Upper lobe of left lung (tissue), 6 donors: Measurements from ENCODE around the gene RHCE. TPM values are rescaled to one million over a fixed set of nuclear protein-coding genes. Genes with fewer than 3 reads are reported as not detected.
"Not testable (repeated sequence)": the region's sequence is repeated elsewhere in the genome, so short reads cannot be mapped to it uniquely, and the experiment has no call there.

Experiments
- ATAC-seq, 2 donors: fragments of 200-7000 bp; cut with Tn5 transposase; one replicate each; pipeline ENCODE4 v1.9.1; 2022; ENCODE audit warnings: mild to moderate bottlenecking in 2 of 2, moderate library complexity in 2 of 2; ENCODE audit not compliant: low FRiP score in 2 of 2
- DNase-seq, 2 donors: peaks; one replicate each; pipeline ENCODE4 v3.0.0-alpha.2; 2019 to 2020
- H3K27ac ChIP-seq, 4 donors: fragments of 200-600 bp; sonication (generic); one replicate each; pipeline ENCODE4 v1.5.1; 2016 to 2019
- H3K27me3 ChIP-seq, 4 donors: fragments of 200-600 bp; sonication (generic); one replicate each; pipeline ENCODE4 v1.5.1; 2017 to 2019
- H3K36me3 ChIP-seq, 4 donors: fragments of 200-600 bp; sonication (generic); one replicate each; pipeline ENCODE4 v1.5.1; 2016 to 2019
- H3K4me1 ChIP-seq, 4 donors: fragments of 200-600 bp; sonication (generic); one replicate each; pipeline ENCODE4 v1.5.1; 2018 to 2019
- H3K4me3 ChIP-seq, 4 donors: fragments of 200-600 bp; sonication (generic); one replicate each; pipeline ENCODE4 v1.5.1; 2017 to 2019; ENCODE audit warnings: mild to moderate bottlenecking in 2 of 4, moderate library complexity in 1 of 4
- H3K9me3 ChIP-seq, 4 donors: fragments of 200-600 bp; sonication (generic); one replicate each; pipeline ENCODE4 v1.5.1; 2018 to 2019
- EP300 ChIP-seq, 4 donors: sonication (generic); formaldehyde crosslinking; IDR thresholded peaks; one replicate each; pipeline ENCODE4 v1.5.1; 2017; ENCODE audit warnings: antibody characterized with exemption in 4 of 4, control low read depth in 2 of 4
- POLR2A ChIP-seq, 4 donors: fragments of 450-650 bp; IDR thresholded peaks; one replicate each; pipeline ENCODE4 v1.5.1; 2016 to 2017; ENCODE audit warnings: antibody characterized with exemption in 4 of 4, mild to moderate bottlenecking in 2 of 4
- POLR2AphosphoS5 ChIP-seq, 2 donors: sonication (generic); formaldehyde crosslinking; IDR thresholded peaks; one replicate each; pipeline ENCODE4 v1.5.1; 2017; ENCODE audit warnings: antibody characterized with exemption in 2 of 2
- WGBS, 2 donors: methylation state at CpG; one replicate each; pipeline ENCODE4 v1.1.5; 2017 to 2018; 5-methylcytosine and 5-hydroxymethylcytosine counted together
- total RNA-seq, 6 donors: library from RNA; depleted of rRNA in 4 of 6; stranded (reverse); fragments of >200 nt in 4 of 6; gene quantifications; one replicate each; pipeline versions ENCODE4 v1.1.0 to v1.2.1, GENCODE V29; 2016 to 2021
- TF ChIP-seq, protein P1 (sequence below), 6 experiments: fragments of 450-650 bp in 4 of 6; fragments of 200-600 bp in 2 of 6; sonication (generic) in 2 of 6; IDR thresholded peaks; one replicate each; pipeline ENCODE4 v1.5.1; 2016 to 2019; ENCODE audit warnings: antibody characterized with exemption in 6 of 6
- donor health status: DM: no; HTN: no; CAD: no; lungs with moderate emphysema.
- donor health status: DM: no; HTN: yes; CAD: no; lungs with severe emphysema.

Gene RHCE
- total RNA-seq = 1 to 10 TPM in 3 of 6 donors, under 1 TPM in 2, not detected in 1; 0.34 to 2.4 (median 2.1) TPM

DNA sequence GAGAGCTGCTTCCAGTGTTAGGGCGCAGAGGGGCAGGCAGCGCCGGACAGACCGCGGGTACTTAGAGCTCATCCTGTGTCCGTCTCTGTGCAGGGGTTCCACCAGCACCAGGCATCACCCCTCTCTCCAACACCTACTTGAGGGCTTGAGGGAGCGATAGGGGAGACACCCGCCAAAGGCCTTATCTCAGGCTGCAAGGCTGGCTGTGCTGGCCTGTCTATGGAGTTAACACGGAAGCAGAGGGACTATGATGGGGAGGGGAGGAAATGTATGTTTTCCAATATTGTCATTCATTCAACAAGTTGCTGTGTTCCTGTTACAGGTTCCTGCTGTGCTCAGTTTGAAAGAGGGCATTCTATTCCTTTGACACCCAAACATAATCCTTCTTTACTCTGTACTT lies at the start of gene RHCE:
TSS of gene RHCE (minus strand) at position 111 of the 400 bp plus-strand sequence. CDS start at position 72, 39 bp downstream.
- not testable (repeated sequence) for H3K27me3 ChIP-seq, H3K4me3 ChIP-seq, DNase-seq, H3K4me1 ChIP-seq, H3K27ac ChIP-seq, H3K36me3 ChIP-seq, ATAC-seq, H3K9me3 ChIP-seq
- 67 to 92% methylated on average over 4 to 8 of the region's 9 CpGs for WGBS, 2 donors

DNA sequence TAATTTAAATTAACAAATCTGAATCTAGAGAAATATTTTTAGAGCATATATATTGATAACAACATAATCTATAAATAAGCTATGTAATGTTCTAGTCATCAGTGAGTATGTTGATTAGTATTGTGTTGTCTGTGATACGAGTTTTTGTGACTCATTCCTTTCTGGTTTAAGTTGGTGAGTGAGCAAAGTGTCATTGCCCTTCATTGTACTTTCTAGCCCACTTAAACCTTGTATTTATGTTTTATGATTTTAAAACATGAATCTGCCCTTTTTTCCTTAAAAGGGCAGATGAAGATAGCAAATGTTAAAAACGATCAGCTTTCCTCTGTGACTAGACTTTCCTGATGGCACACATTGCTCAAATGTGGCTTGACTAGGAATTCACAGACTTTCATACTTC lies 48.6 kb upstream of the RHCE start:
- no peaks in the 10 kb centered on the region for H3K27me3 ChIP-seq
- peaks cover 0 to 21% (median 10%) of the 10 kb centered on the region in 4 donors for H3K4me1 ChIP-seq
- WGBS, 2 donors = 88 to 90% methylated on average over 2 of the region's 2 CpGs
- no peak overlapping the region for H3K27ac ChIP-seq
- H3K4me3 ChIP-seq = no peak overlapping the region
- TF ChIP-seq POLR2A (IDR thresholded peaks at IDR 0.05) (no peak), EP300 (IDR thresholded peaks at IDR 0.05) (no peak), POLR2AphosphoS5 (IDR thresholded peaks at IDR 0.05) (no peak)
- TF ChIP-seq, protein P1, sequence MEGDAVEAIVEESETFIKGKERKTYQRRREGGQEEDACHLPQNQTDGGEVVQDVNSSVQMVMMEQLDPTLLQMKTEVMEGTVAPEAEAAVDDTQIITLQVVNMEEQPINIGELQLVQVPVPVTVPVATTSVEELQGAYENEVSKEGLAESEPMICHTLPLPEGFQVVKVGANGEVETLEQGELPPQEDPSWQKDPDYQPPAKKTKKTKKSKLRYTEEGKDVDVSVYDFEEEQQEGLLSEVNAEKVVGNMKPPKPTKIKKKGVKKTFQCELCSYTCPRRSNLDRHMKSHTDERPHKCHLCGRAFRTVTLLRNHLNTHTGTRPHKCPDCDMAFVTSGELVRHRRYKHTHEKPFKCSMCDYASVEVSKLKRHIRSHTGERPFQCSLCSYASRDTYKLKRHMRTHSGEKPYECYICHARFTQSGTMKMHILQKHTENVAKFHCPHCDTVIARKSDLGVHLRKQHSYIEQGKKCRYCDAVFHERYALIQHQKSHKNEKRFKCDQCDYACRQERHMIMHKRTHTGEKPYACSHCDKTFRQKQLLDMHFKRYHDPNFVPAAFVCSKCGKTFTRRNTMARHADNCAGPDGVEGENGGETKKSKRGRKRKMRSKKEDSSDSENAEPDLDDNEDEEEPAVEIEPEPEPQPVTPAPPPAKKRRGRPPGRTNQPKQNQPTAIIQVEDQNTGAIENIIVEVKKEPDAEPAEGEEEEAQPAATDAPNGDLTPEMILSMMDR (IDR thresholded peaks at IDR 0.05) = no peak
- ATAC-seq (no peak), DNase-seq (no peak)
- H3K9me3 ChIP-seq = no peaks in the 10 kb centered on the region
- H3K36me3 ChIP-seq = peaks cover 0 to 3% (median 0%) of the 10 kb centered on the region in 4 donors

DNA sequence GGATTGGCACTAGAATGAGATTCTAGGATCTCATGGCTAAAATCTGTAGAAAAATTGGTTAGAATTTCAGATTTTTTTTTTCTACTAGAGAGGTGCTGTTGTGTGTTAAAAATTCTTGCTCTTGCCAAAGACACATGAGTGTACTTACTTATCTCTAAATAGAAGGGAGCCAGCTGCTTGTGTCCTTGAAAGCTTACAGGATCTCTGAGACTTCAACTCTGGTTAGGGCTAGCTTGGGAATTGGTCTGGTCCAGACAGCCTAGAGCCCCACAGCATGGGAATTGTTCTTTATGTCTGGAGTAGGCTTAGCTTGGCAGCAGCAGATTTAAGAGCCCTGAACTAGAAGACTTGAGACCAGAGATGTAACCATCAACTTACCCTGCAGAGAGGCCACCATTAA lies 47.4 kb upstream of the RHCE start:
- no peak for TF ChIP-seq POLR2A (IDR thresholded peaks at IDR 0.05)
- no peak for TF ChIP-seq POLR2AphosphoS5 (IDR thresholded peaks at IDR 0.05)
- no peak for TF ChIP-seq EP300 (IDR thresholded peaks at IDR 0.05)
- TF ChIP-seq, protein P1 (IDR thresholded peaks at IDR 0.05) = no peak
- Histone ChIP-seq H3K4me1 (peaks cover 0 to 24% (median 9%) of the 10 kb centered on the region in 4 donors), H3K27me3 (no peaks in the 10 kb centered on the region), H3K9me3 (no peaks in the 10 kb centered on the region), H3K4me3 (no peak overlapping the region), H3K27ac (no peak overlapping the region), H3K36me3 (peaks cover 0 to 3% (median 0%) of the 10 kb centered on the region in 4 donors)
- DNase-seq (no peak), ATAC-seq (no peak)

DNA sequence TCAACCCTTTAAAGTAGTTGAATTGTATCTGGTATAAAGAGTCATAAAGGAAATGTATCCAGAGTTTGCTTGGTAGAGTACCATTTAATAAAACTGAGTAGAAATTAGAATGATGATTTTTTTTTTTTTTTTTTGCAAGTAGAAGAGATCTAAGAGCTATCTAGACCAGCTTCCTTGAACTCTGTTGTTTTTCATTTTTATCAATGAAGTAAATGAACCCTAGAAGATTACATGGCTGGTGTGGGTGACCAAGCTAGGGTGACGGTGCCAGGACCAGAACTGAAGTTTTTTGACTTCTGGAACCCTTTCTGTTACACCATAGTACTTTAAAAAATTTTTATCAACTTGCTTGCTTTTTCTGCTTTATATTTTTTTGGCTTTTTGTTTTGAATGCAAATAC lies 47.0 kb upstream of the RHCE start:
- DNase-seq (no peak), ATAC-seq (no peak)
- Histone ChIP-seq H3K9me3 (no peaks in the 10 kb centered on the region), H3K27me3 (no peaks in the 10 kb centered on the region), H3K4me3 (no peak overlapping the region), H3K4me1 (peaks cover 0 to 26% (median 11%) of the 10 kb centered on the region in 4 donors), H3K36me3 (peaks cover 0 to 4% (median 0%) of the 10 kb centered on the region in 4 donors), H3K27ac (no peak overlapping the region)
- 69 to 83% methylated on average over 1 of the region's 1 CpG for WGBS, 2 donors
- no peak for TF ChIP-seq POLR2AphosphoS5 (IDR thresholded peaks at IDR 0.05)

DNA sequence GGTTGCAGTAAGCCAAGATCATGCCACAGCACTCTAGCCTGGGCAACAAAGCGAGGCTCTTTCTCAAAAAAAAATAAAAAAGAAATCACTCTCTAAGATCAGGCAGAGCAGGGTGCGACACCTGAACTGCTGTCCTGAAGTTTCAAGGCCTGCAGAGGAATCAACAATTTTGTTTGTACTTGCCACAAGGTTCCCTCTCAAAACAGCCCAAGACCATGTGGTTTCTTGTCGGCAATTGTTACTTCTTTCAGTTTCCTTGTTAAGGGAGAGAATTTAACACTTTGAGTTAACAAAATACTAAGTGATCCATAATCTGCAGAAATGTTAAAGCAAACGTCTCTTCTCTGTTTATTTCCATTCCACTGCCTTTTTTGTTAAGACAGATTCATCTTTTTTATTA lies 46.6 kb upstream of the RHCE start:
- ATAC-seq (no peak), DNase-seq (no peak)
- Histone ChIP-seq H3K36me3 (peaks cover 0 to 6% (median 0%) of the 10 kb centered on the region in 4 donors), H3K27me3 (no peaks in the 10 kb centered on the region), H3K9me3 (no peaks in the 10 kb centered on the region), H3K4me3 (no peak overlapping the region), H3K27ac (no peak overlapping the region), H3K4me1 (peaks cover 0 to 27% (median 12%) of the 10 kb centered on the region in 4 donors)
- whole genome bisulfite sequencing, 2 donors = 52 to 67% methylated on average over 4 of the region's 4 CpGs
- TF ChIP-seq, protein P1 (IDR thresholded peaks at IDR 0.05) = no peak
- TF ChIP-seq EP300 (IDR thresholded peaks at IDR 0.05) (no peak), POLR2A (IDR thresholded peaks at IDR 0.05) (no peak), POLR2AphosphoS5 (IDR thresholded peaks at IDR 0.05) (no peak)

DNA sequence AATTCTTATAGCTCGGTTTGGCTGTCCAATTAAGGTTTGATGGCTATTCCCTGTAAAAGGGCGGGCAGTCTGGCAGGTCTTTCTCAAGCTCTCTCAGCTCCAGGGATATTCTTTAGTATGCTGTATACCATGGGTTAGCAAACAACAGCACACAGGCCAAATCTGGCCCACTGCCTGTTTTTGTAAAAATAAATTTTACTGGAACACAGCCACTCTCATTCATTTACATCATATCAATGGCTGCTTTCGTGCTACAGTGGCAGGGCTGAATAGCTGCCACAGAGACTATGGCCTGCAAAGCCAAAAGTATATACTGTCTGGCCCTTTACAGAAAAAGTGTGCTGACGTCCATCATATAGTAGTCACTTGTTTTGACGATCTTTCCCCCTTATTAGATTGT lies 42.1 kb upstream of the RHCE start:
- no peak for DNase-seq
- Histone ChIP-seq H3K36me3 (peaks cover 0 to 37% (median 8%) of the 10 kb centered on the region in 4 donors), H3K27ac (no peak overlapping the region), H3K4me3 (no peak overlapping the region), H3K4me1 (peaks cover 0 to 14% (median 6%) of the 10 kb centered on the region in 4 donors), H3K27me3 (no peaks in the 10 kb centered on the region), H3K9me3 (no peaks in the 10 kb centered on the region)
- ATAC-seq = no peak
- TF ChIP-seq EP300 (IDR thresholded peaks at IDR 0.05) = no peak
- no peak for TF ChIP-seq POLR2A (IDR thresholded peaks at IDR 0.05)
- TF ChIP-seq, protein P1 (IDR thresholded peaks at IDR 0.05) = no peak
- no peak for TF ChIP-seq POLR2AphosphoS5 (IDR thresholded peaks at IDR 0.05)
- WGBS, 2 donors = 49 to 63% methylated on average over 5 of the region's 5 CpGs
